ENCODE data around the gene PAK1IP1.

- TF ChIP-seq CTCF (IDR thresholded peaks at IDR 0.05; ENCODE audit: extremely low read depth in 1 of 2, insufficient read depth in 1 of 2, low read depth in 1 of 2, low read length in 2 of 2) = no peak
- no peak for TF ChIP-seq POLR2A (IDR thresholded peaks at IDR 0.05; ENCODE audit: low read depth, low read length)
- TF ChIP-seq POLR2AphosphoS5 (IDR thresholded peaks at IDR 0.05; ENCODE audit: insufficient read depth, low read depth, low read length) = no peak
- TF ChIP-seq MAX (IDR thresholded peaks at IDR 0.05; ENCODE audit: insufficient read depth, insufficient read length) = no peak
- TF ChIP-seq EZH2 (IDR thresholded peaks at IDR 0.05; ENCODE audit: borderline replicate concordance, low read depth, low read length, severe bottlenecking) = no peak
- TF ChIP-seq MYC (IDR thresholded peaks at IDR 0.05; ENCODE audit: low read depth, low read length) = no peak
- TF ChIP-seq JUN (IDR thresholded peaks at IDR 0.05; ENCODE audit: borderline replicate concordance, insufficient read depth, insufficient read length, low read depth) = no peak
Observed at GRCh38 chr6:10662742-10663141, 32.0 kb upstream of the PAK1IP1 start.

Data from endothelial cell of umbilical vein (primary cell).